SK-N-SH (cell line): ENCODE results near the gene MLLT3. TPM values are rescaled to one million over a fixed set of nuclear protein-coding genes. Genes with fewer than 3 reads are reported as not detected.

Experiments used
- CTCF ChIA-PET: fragments of 300-600, 350-600 bp; formaldehyde crosslinking; extraction: SDS; loops from one replicate; lab custom pipeline; 2021; lab: Yijun Ruan, JAX
- POLR2A ChIA-PET: fragments of 350-600 bp; sonication (Branson Sonifier 250); formaldehyde crosslinking; extraction: SDS; loops from one replicate; lab custom pipeline; 2020; ENCODE audit warnings: antibody characterized with exemption, inconsistent platforms; lab: Yijun Ruan, JAX
- DNase-seq: peaks from one replicate; pipeline ENCODE4 v3.0.0; 2012
- H2AFZ ChIP-seq: fragments of 200-600 bp; sonication (generic); 2 replicates; pipeline ENCODE4 v1.8.1; 2016; ENCODE audit warnings: antibody characterized with exemption, mild to moderate bottlenecking, low read depth
- H3F3A ChIP-seq: fragments of 200-600 bp; sonication (generic); replicated peaks from 2 replicates; pipeline ENCODE3; 2016; ENCODE audit warnings: antibody characterized with exemption, mild to moderate bottlenecking; ENCODE audit not compliant: insufficient read depth
- H3K27ac ChIP-seq, 2 experiments: fragments of 200-500 bp in 1 of 2; fragments of 200-600 bp in 1 of 2; sonication (Bioruptor generic) in 1 of 2; sonication (generic), shearing (Covaris generic) in 1 of 2; 2 replicates each; pipeline versions ENCODE4 v1.5.1 to v1.6.1; 2014 to 2016; ENCODE audit warnings: low read depth in 2 of 2, inconsistent platforms in 1 of 2, low read length in 1 of 2, mild to moderate bottlenecking in 1 of 2, mixed read lengths in 1 of 2
- H3K27me3 ChIP-seq: fragments of 200-600 bp; sonication (generic), shearing (Covaris generic); 2 replicates; pipeline ENCODE4 v1.6.1; 2016; ENCODE audit warnings: mixed run types; ENCODE audit not compliant: insufficient read depth
- H3K36me3 ChIP-seq, 2 experiments: fragments of 200-500 bp in 1 of 2; fragments of 200-600 bp in 1 of 2; sonication (Bioruptor generic) in 1 of 2; sonication (generic) in 1 of 2; replicated peaks in 1 of 2; 2 replicates each; pipeline versions ENCODE3 to v1.5.1; 2014 to 2016; ENCODE audit warnings: low read length in 1 of 2, mild to moderate bottlenecking in 1 of 2; ENCODE audit not compliant: insufficient read depth in 2 of 2, control insufficient read depth in 1 of 2
- H3K4me1 ChIP-seq, 2 experiments: fragments of 200-500 bp in 1 of 2; fragments of 200-600 bp in 1 of 2; sonication (Bioruptor generic) in 1 of 2; sonication (generic), shearing (Covaris generic) in 1 of 2; 2 replicates each; pipeline versions ENCODE4 v1.5.1 to v1.6.1; 2014 to 2016; ENCODE audit warnings: low read depth in 1 of 2, low read length in 1 of 2, mixed run types in 1 of 2; ENCODE audit not compliant: insufficient read depth in 2 of 2, control insufficient read depth in 1 of 2
- H3K4me2 ChIP-seq: fragments of 200-600 bp; sonication (generic), shearing (Covaris generic); 2 replicates; pipeline ENCODE4 v1.6.1; 2017; ENCODE audit warnings: mixed run types
- H3K4me3 ChIP-seq, 2 experiments: fragments of 200-500 bp in 1 of 2; fragments of 200-600 bp in 1 of 2; sonication (Bioruptor generic) in 1 of 2; sonication (generic), shearing (Covaris generic) in 1 of 2; 2 replicates each; pipeline versions ENCODE4 v1.5.1 to v1.8.1; 2014 to 2016; ENCODE audit warnings: low read depth in 2 of 2, inconsistent platforms in 1 of 2, low read length in 1 of 2, mild to moderate bottlenecking in 1 of 2, mixed read lengths in 1 of 2, moderate library complexity in 1 of 2
- H3K79me2 ChIP-seq: fragments of 200-600 bp; sonication (generic); 2 replicates; pipeline ENCODE4 v1.8.1; 2017; ENCODE audit warnings: mild to moderate bottlenecking; ENCODE audit not compliant: insufficient read depth
- H3K9ac ChIP-seq: fragments of 200-600 bp; sonication (generic); 2 replicates; pipeline ENCODE4 v1.6.1; 2017; ENCODE audit warnings: mixed run types
- H3K9me2 ChIP-seq: fragments of 200-600 bp; sonication (generic); 2 replicates; pipeline ENCODE4 v1.6.1; 2017; ENCODE audit warnings: mixed run types
- H3K9me3 ChIP-seq: fragments of 200-600 bp; sonication (generic); 2 replicates; pipeline ENCODE4 v1.6.1; 2017; ENCODE audit warnings: mixed run types, mild to moderate bottlenecking, moderate library complexity
- H4K20me1 ChIP-seq: fragments of 200-600 bp; sonication (generic); 2 replicates; pipeline ENCODE4 v1.6.1; 2017; ENCODE audit warnings: mild to moderate bottlenecking, mixed run types; ENCODE audit not compliant: insufficient read depth
- CHD2 ChIP-seq: fragments of 150-350 bp; IDR thresholded peaks from 2 replicates; pipeline ENCODE4 v1.6.1; 2018; ENCODE audit warnings: low read length; ENCODE audit not compliant: partially characterized antibody
- CTCF ChIP-seq: fragments of 200-600 bp; sonication (generic); IDR thresholded peaks from 2 replicates; pipeline ENCODE4 v1.6.1; 2017; ENCODE audit warnings: antibody characterized with exemption, mild to moderate bottlenecking, moderate library complexity
- ELF1 ChIP-seq: IDR thresholded peaks from 2 replicates; pipeline ENCODE4 v1.4.0; 2012
- EZH2phosphoT487 ChIP-seq: fragments of 200-600 bp; sonication (generic); IDR thresholded peaks from 2 replicates; pipeline ENCODE4 v1.6.1; 2017; ENCODE audit warnings: low read depth, mixed run types, mild to moderate bottlenecking, antibody characterized with exemption, moderate library complexity, borderline replicate concordance
- FOXM1 ChIP-seq: IDR thresholded peaks from 2 replicates; pipeline ENCODE4 v1.4.0; 2012; ENCODE audit warnings: low read depth, mild to moderate bottlenecking
- GABPA ChIP-seq: IDR thresholded peaks from 2 replicates; pipeline ENCODE4 v1.4.0; 2012; ENCODE audit warnings: low read depth, mild to moderate bottlenecking
- JUND ChIP-seq: IDR thresholded peaks from 2 replicates; pipeline ENCODE4 v1.4.0; 2012
- MAX ChIP-seq: IDR thresholded peaks from 2 replicates; pipeline ENCODE4 v1.4.0; 2012; ENCODE audit warnings: low read depth
- MEF2A ChIP-seq: IDR thresholded peaks from 2 replicates; pipeline ENCODE4 v1.4.0; 2012; ENCODE audit warnings: low read depth, borderline replicate concordance
- MXI1 ChIP-seq: IDR thresholded peaks from 2 replicates; pipeline ENCODE4 v1.6.1; 2012; ENCODE audit warnings: mild to moderate bottlenecking, low read depth, low read length, improper control_type of control experiment
- NFIC ChIP-seq: IDR thresholded peaks from 2 replicates; pipeline ENCODE4 v1.4.0; 2012; ENCODE audit warnings: borderline replicate concordance
- NRF1 ChIP-seq: IDR thresholded peaks from 2 replicates; pipeline ENCODE4 v1.6.1; 2012; ENCODE audit warnings: low read depth, mild to moderate bottlenecking, low read length
- PBX3 ChIP-seq: IDR thresholded peaks from 2 replicates; pipeline ENCODE4; 2012
- RAD21 ChIP-seq: IDR thresholded peaks from 2 replicates; pipeline ENCODE4 v1.6.1; 2012; ENCODE audit warnings: mild to moderate bottlenecking, low read length
- REST ChIP-seq: IDR thresholded peaks from 2 replicates; pipeline ENCODE4 v1.6.1; 2012; ENCODE audit warnings: mild to moderate bottlenecking, low read depth, low read length, moderate library complexity
- RXRA ChIP-seq: IDR thresholded peaks from 2 replicates; pipeline ENCODE4 v1.4.0; 2012; ENCODE audit warnings: low read depth, mild to moderate bottlenecking, borderline replicate concordance
- TAF1 ChIP-seq: IDR thresholded peaks from 2 replicates; pipeline ENCODE4 v1.6.1; 2012; ENCODE audit warnings: low read depth, mild to moderate bottlenecking, low read length, moderate library complexity, borderline replicate concordance
- USF1 ChIP-seq: IDR thresholded peaks from 2 replicates; pipeline ENCODE4 v1.4.0; 2012; ENCODE audit warnings: low read depth, borderline replicate concordance
- ZBTB33 ChIP-seq: IDR thresholded peaks from 2 replicates; pipeline ENCODE4 v1.4.0; 2012; ENCODE audit warnings: low read depth, borderline replicate concordance
- WGBS: methylation state at CpG from one replicate; pipeline ENCODE4 v1.1.6; 2017; ENCODE audit warnings: low lambda C conversion rate; 5-methylcytosine and 5-hydroxymethylcytosine counted together
- polyA plus RNA-seq, 3 experiments: library from polyadenylated mRNA; depleted of rRNA; stranded (reverse); fragments of >200 nt; gene quantifications; 2 replicates each; pipeline ENCODE4 v1.2.3, GENCODE V29; 2012

The MLLT3 gene
- polyA plus RNA-seq, 1 of the 3 experiments (the other 2 are of a cell fraction) = 3.9 TPM

GRCh38 chr9:20446248-20446647 is 176.1 kb downstream of the MLLT3 start:
- no peak overlapping the region for H3K27ac ChIP-seq
- TF ChIP-seq NRF1 = no peak
- no peak for TF ChIP-seq USF1
- no peak for TF ChIP-seq CHD2
- TF ChIP-seq REST = no peak
- TF ChIP-seq ZBTB33 = no peak
- TF ChIP-seq PBX3 = no peak
- no peak for TF ChIP-seq RAD21
- TF ChIP-seq NFIC = no peak
- TF ChIP-seq EZH2phosphoT487 = no peak
- no peak for TF ChIP-seq CTCF
- TF ChIP-seq MXI1 = no peak
- no peak for TF ChIP-seq MEF2A
- TF ChIP-seq TAF1 = no peak
- TF ChIP-seq JUND = no peak
- no peak for TF ChIP-seq GABPA
- TF ChIP-seq ELF1 = no peak
- no peak for TF ChIP-seq RXRA
- TF ChIP-seq FOXM1 = no peak
- no peak for TF ChIP-seq MAX
- H4K20me1 ChIP-seq = no peaks in the 10 kb centered on the region
- POLR2A ChIA-PET = no interaction called here
- no peaks in the 10 kb centered on the region for H3K79me2 ChIP-seq
- no peaks in the 10 kb centered on the region for H3K9me3 ChIP-seq
- H3F3A ChIP-seq = peaks cover 8% of the 10 kb centered on the region
- no peaks in the 10 kb centered on the region for H3K27me3 ChIP-seq
- H3K36me3 ChIP-seq = no peaks in the 10 kb centered on the region
- H3K9ac ChIP-seq = no peak overlapping the region
- WGBS = 79% methylated on average over 5 of the region's 5 CpGs
- no peak overlapping the region for H2AFZ ChIP-seq
- H3K4me2 ChIP-seq = no peak overlapping the region
- CTCF ChIA-PET = no interaction called here
- H3K4me1 ChIP-seq = no peaks in the 10 kb centered on the region
- DNase-seq = no peak
- H3K9me2 ChIP-seq = no peaks in the 10 kb centered on the region
- no peak overlapping the region for H3K4me3 ChIP-seq
